ENCODE results near the gene SEMA4G.
A peak's percentile ranks its signal among the peaks of the same experiment; 100 is the strongest.

SEMA4G gene

DNA sequence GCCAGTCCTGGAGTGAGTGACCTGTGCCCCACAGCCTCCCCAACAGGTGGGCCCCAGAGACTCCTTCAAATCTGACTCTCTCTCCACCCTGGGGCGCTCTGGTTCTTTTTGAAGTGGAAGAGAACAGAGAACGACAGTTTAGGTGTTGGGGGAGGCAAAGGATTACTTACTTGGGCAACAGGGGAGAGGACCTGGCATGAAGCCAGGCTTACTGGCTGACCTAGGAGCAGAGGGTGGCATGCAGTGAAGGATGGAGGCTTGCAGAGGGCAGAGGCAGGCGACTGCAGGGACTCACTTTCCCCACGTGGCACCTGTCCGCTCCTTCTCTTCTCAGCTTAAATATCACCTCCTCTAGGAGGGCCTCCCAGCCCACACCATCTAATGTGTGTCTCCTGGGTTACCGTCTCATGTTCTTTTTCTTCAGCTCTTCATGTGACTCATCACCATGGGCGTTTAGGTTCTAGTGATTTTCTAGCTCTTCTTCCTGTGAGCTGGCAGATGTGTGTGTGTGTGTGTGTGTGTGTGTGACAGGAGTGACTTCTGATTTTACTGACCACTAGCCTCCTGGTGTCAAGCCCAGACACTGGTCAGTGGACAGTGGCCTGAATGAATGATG lies 45.8 kb downstream of the SEMA4G start:
- no CpG with 5 or more reads among the region's 7 CpGs for WGBS (ENCODE audit: insufficient coverage, insufficient read length)
- Histone ChIP-seq H3K27me3 (ENCODE audit: control insufficient read depth, insufficient read depth, low read length) (peaks cover 16% of the 10 kb centered on the region; the same call in 1 of the 2 replicates), H3K4me1 (ENCODE audit: control insufficient read depth, insufficient read depth, low read length) (peaks cover 2% of the 10 kb centered on the region; the same call in 1 of the 2 replicates), H3K36me3 (ENCODE audit: control insufficient read depth, insufficient read depth, low read length) (no peaks in the 10 kb centered on the region), H3K27ac (ENCODE audit: low read length) (no peak overlapping the region), H3K4me3 (ENCODE audit: low read length) (no peak overlapping the region), H3K9me3 (ENCODE audit: control insufficient read depth, insufficient read depth, low read length) (no peaks in the 10 kb centered on the region)
- DNase-seq (ENCODE audit: low read depth, low spot score): no peak

DNA sequence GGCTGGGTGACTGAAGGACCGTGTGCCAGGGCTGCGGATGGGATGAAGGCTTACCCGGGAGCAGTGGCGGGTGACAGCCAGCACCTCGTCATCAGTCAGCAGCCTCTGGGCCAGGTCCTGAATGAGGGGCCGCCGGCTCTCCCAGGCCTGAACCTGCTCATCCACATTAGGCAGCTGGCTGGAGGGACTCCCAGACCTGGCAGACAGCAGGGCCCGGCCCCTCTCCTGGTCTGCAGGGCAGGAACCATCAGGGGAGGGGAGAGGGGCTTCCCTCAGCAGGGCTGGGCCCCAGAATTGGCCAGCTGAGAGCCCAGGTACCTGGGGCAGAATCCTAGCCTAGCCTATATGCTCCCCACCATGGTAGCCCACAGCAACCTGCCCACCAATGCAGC lies 46.3 kb downstream of the SEMA4G start:
- Histone ChIP-seq H3K36me3 (ENCODE audit: control insufficient read depth, insufficient read depth, low read length) (no peaks in the 10 kb centered on the region), H3K4me3 (ENCODE audit: low read length) (no peak overlapping the region), H3K27me3 (ENCODE audit: control insufficient read depth, insufficient read depth, low read length) (peaks cover 16% of the 10 kb centered on the region; the same call in 1 of the 2 replicates), H3K27ac (ENCODE audit: low read length) (no peak overlapping the region), H3K4me1 (ENCODE audit: control insufficient read depth, insufficient read depth, low read length) (peaks cover 2% of the 10 kb centered on the region; the same call in 1 of the 2 replicates), H3K9me3 (ENCODE audit: control insufficient read depth, insufficient read depth, low read length) (no peaks in the 10 kb centered on the region)
- no CpG with 5 or more reads among the region's 8 CpGs for WGBS (ENCODE audit: insufficient coverage, insufficient read length)
- DNase-seq (ENCODE audit: low read depth, low spot score): no peak

DNA sequence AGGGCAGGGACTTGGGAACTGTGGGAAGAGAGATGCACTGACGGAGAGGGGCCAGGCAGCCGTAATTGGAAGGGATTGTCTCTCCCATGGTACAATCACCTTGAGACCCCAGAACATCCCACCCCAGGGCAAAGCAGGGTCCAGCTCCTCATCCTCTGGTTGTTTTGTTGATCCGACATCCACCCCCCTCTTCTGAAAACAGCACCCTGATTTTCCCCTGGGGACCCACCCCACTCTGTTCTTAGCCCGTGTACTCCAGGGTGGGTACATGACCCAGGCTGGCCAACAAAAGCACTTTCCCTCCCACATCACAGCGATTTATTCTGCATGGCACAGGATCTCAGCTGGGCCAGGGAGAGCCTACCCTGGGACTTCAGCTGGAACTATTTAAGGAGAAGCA lies 47.5 kb downstream of the SEMA4G start:
- no peak overlapping the region for H3K4me3 ChIP-seq (ENCODE audit: low read length)
- peaks cover 2% of the 10 kb centered on the region; the same call in 1 of the 2 replicates for H3K4me1 ChIP-seq (ENCODE audit: control insufficient read depth, insufficient read depth, low read length)
- WGBS (ENCODE audit: insufficient coverage, insufficient read length): no CpG with 5 or more reads among the region's 5 CpGs
- no peak overlapping the region for H3K27ac ChIP-seq (ENCODE audit: low read length)
- H3K36me3 ChIP-seq (ENCODE audit: control insufficient read depth, insufficient read depth, low read length): no peaks in the 10 kb centered on the region
- peaks cover 16% of the 10 kb centered on the region; the same call in 1 of the 2 replicates for H3K27me3 ChIP-seq (ENCODE audit: control insufficient read depth, insufficient read depth, low read length)
- DNase-seq (ENCODE audit: low read depth, low spot score): no peak
- no peaks in the 10 kb centered on the region for H3K9me3 ChIP-seq (ENCODE audit: control insufficient read depth, insufficient read depth, low read length)

- DNase-seq (ENCODE audit: low read depth, low spot score): no peak
- no CpG with 5 or more reads among the region's 20 CpGs for WGBS (ENCODE audit: insufficient coverage, insufficient read length)
- Histone ChIP-seq H3K36me3 (ENCODE audit: control insufficient read depth, insufficient read depth, low read length) (no peaks in the 10 kb centered on the region), H3K9me3 (ENCODE audit: control insufficient read depth, insufficient read depth, low read length) (no peaks in the 10 kb centered on the region), H3K27me3 (ENCODE audit: control insufficient read depth, insufficient read depth, low read length) (peaks cover 16% of the 10 kb centered on the region; the same call in 1 of the 2 replicates), H3K27ac (ENCODE audit: low read length) (no peak overlapping the region), H3K4me3 (ENCODE audit: low read length) (peak overlapping the region; percentile 22; the same call in 1 of the 2 replicates), H3K4me1 (ENCODE audit: control insufficient read depth, insufficient read depth, low read length) (peaks cover 2% of the 10 kb centered on the region; the same call in 1 of the 2 replicates)
These were observed 48.9 kb downstream of the SEMA4G start for GRCh38 chr10:101018118-101018599.

DNA sequence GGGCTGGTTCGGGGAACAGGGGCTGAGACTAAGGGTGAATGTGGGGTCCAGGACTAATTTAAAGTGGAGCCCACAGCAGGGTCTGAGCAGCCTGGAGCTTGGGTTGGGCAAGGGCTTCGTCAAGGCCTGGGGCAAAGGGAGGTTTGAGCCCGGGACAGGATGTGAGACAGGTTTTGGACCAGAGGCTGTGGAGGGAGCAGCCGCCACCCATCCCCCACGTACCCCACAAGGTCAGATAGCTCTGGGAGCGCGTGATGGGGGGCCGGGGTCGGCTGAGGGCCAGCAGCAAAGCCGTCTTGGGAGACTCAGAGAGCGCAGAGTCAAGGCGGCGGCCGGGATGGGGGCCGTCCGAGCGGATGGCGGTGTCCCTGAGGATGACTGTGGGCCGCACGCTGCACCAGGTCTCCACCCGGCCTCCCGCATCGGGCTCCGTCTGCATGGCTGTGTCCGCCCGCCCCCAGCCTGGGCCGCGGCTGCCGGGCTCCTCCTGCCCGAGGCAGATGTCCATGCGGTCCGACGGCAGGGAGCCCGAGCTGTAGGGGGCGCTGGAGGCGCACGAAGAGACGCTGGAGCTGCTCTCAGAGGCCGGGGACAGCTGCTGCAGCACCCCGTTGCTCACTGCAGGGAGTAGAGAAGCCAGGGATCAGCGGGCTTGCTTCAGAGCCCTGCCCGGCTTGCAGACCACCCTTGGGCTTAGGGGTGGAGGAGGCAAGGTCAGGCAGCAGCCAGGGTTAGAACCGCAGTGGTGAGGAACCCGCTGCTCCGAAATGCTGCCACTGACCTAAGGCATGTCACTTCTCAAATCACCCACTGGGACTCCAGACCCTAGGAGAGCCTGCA lies 49.5 kb downstream of the SEMA4G start:
- H3K27me3 ChIP-seq (ENCODE audit: control insufficient read depth, insufficient read depth, low read length): peaks cover 16% of the 10 kb centered on the region; the same call in 1 of the 2 replicates
- H3K4me3 ChIP-seq (ENCODE audit: low read length): peak overlapping the region; percentile 22; the same call in 1 of the 2 replicates
- no peak overlapping the region for H3K27ac ChIP-seq (ENCODE audit: low read length)
- no peaks in the 10 kb centered on the region for H3K9me3 ChIP-seq (ENCODE audit: control insufficient read depth, insufficient read depth, low read length)
- DNase-seq (ENCODE audit: low read depth, low spot score): no peak
- no CpG with 5 or more reads among the region's 45 CpGs for WGBS (ENCODE audit: insufficient coverage, insufficient read length)
- no peaks in the 10 kb centered on the region for H3K4me1 ChIP-seq (ENCODE audit: control insufficient read depth, insufficient read depth, low read length)
- H3K36me3 ChIP-seq (ENCODE audit: control insufficient read depth, insufficient read depth, low read length): no peaks in the 10 kb centered on the region
